ENCODE measurements around the gene AKAIN1.

DNA sequence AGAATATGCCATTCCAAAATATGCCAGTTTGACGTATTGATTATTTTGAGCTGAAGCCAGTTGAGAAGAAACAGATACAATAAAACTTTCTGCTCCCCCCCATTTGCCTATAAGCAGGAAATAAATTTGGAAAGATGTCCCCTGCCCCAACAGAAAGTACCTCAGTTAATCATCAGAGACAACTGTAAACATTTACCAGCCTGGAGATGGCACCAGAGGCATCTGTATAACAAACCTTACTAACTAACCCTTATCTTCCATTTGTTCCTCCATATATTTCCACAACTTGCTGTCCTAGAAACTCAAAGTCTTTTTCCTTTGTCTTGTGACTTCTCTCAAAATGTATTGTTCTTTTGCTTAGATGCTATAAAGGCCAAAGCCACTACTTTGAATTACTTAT, 93.8 kb downstream of the AKAIN1 start:
- TF ChIP-seq POLR2AphosphoS5 (IDR thresholded peaks at IDR 0.05; ENCODE audit: borderline replicate concordance, low read depth, low read length) (no peak), EZH2 (IDR thresholded peaks at IDR 0.05) (no peak), FOXP2 (optimal IDR thresholded peaks at IDR 0.05; ENCODE audit: control extremely low read depth, extremely low read length, insufficient read depth) (no peak)

All from SK-N-MC (cell line).